ENCODE results near the gene RGN.

DNA sequence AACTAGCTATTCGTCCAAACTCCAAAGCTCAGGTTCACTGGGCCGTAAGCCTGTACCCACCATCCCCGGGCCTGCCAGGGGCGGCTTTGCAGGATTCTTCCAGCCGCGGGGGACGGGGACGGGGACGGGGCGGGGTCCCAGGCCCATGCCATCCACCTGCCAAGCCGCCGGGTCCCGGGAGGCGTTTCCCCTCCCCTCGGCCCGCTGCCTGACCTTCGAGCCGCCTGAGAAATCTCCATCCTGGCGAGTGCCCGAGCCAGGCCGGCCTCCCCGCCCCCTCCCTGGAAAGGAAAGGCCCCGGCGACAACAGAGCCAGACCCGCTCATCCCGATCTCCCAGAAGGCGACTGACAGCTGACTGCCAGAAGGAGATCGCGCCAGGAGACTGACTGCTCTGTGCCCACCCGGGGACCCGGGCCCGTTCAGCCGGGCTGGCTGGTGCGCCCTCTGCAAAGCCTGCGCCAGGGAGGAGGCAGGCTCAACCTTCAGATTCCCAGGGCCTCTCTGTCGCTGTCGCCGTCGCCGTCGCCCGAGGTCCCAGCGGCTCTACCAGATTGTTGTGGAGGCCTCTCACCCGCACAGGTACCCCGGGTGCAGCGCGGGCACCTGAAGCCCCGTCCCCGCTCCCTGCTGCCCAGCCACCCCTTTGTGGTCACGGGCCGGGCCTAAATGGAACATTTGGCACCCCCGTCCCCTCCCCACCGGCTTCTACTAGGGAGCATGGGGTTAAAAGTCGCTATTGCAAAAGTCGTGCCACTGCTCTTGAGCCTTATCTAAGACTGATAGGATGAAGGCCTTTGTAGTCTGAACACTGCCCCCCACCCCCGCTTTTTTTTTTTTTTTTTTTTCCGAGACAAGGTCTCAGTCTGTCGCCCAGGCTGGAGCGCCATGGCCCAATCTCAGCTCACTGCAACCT lies at the start of gene RGN:
- TF ChIP-seq, protein P1, sequence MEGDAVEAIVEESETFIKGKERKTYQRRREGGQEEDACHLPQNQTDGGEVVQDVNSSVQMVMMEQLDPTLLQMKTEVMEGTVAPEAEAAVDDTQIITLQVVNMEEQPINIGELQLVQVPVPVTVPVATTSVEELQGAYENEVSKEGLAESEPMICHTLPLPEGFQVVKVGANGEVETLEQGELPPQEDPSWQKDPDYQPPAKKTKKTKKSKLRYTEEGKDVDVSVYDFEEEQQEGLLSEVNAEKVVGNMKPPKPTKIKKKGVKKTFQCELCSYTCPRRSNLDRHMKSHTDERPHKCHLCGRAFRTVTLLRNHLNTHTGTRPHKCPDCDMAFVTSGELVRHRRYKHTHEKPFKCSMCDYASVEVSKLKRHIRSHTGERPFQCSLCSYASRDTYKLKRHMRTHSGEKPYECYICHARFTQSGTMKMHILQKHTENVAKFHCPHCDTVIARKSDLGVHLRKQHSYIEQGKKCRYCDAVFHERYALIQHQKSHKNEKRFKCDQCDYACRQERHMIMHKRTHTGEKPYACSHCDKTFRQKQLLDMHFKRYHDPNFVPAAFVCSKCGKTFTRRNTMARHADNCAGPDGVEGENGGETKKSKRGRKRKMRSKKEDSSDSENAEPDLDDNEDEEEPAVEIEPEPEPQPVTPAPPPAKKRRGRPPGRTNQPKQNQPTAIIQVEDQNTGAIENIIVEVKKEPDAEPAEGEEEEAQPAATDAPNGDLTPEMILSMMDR (IDR thresholded peaks at IDR 0.05; ENCODE audit: low read depth, low read length, missing input control): no peak
- peak; percentile 23 for TF ChIP-seq SP1 (IDR thresholded peaks at IDR 0.05)
- TF ChIP-seq GABPA (IDR thresholded peaks at IDR 0.05 in 1 of 2, conservative IDR thresholded peaks at IDR 0.05 in 1 of 2): no peak
- peak; percentile 74 to 82 for TF ChIP-seq EGR1 (IDR thresholded peaks at IDR 0.05; ENCODE audit: low read depth in 2 of 2)
- TF ChIP-seq, protein P2, sequence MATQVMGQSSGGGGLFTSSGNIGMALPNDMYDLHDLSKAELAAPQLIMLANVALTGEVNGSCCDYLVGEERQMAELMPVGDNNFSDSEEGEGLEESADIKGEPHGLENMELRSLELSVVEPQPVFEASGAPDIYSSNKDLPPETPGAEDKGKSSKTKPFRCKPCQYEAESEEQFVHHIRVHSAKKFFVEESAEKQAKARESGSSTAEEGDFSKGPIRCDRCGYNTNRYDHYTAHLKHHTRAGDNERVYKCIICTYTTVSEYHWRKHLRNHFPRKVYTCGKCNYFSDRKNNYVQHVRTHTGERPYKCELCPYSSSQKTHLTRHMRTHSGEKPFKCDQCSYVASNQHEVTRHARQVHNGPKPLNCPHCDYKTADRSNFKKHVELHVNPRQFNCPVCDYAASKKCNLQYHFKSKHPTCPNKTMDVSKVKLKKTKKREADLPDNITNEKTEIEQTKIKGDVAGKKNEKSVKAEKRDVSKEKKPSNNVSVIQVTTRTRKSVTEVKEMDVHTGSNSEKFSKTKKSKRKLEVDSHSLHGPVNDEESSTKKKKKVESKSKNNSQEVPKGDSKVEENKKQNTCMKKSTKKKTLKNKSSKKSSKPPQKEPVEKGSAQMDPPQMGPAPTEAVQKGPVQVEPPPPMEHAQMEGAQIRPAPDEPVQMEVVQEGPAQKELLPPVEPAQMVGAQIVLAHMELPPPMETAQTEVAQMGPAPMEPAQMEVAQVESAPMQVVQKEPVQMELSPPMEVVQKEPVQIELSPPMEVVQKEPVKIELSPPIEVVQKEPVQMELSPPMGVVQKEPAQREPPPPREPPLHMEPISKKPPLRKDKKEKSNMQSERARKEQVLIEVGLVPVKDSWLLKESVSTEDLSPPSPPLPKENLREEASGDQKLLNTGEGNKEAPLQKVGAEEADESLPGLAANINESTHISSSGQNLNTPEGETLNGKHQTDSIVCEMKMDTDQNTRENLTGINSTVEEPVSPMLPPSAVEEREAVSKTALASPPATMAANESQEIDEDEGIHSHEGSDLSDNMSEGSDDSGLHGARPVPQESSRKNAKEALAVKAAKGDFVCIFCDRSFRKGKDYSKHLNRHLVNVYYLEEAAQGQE (IDR thresholded peaks at IDR 0.05): no peak
- TF ChIP-seq, protein P3, sequence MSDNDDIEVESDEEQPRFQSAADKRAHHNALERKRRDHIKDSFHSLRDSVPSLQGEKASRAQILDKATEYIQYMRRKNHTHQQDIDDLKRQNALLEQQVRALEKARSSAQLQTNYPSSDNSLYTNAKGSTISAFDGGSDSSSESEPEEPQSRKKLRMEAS (IDR thresholded peaks at IDR 0.05): no peak
- TF ChIP-seq ZBTB33 (IDR thresholded peaks at IDR 0.05): no peak
- TF ChIP-seq YY1 (IDR thresholded peaks at IDR 0.05): no peak
- TF ChIP-seq JUND (IDR thresholded peaks at IDR 0.05): peak in 1 of 2 donors; percentile 44
- no peak for TF ChIP-seq FOXA1 (IDR thresholded peaks at IDR 0.05)
- TF ChIP-seq, protein P4, sequence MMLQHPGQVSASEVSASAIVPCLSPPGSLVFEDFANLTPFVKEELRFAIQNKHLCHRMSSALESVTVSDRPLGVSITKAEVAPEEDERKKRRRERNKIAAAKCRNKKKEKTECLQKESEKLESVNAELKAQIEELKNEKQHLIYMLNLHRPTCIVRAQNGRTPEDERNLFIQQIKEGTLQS (IDR thresholded peaks at IDR 0.05): no peak
- TF ChIP-seq RXRA (IDR thresholded peaks at IDR 0.05): peak; percentile 30 to 57
